K562 (cell line): ENCODE measurements around the gene MRPL28. TPM values are rescaled to one million over a fixed set of nuclear protein-coding genes. Genes with fewer than 3 reads are reported as not detected.

ENCODE experiments used
- ATAC-seq: fragments of 200-7000 bp; cut with Tn5 transposase; 3 replicates; pipeline ENCODE4 v1.9.1; 2020; ENCODE audit warnings: moderate library complexity
- BruUV-seq: library from RNA; stranded (reverse); fragments of 400-500 nt; replicated peaks from 2 replicates; lab custom pipeline; 2021; lab: Mats Ljungman, UMichigan
- CTCF ChIA-PET: fragments of 300-600 bp; formaldehyde crosslinking; extraction: SDS; loops from one replicate; lab custom pipeline; 2021; ENCODE audit warnings: low intra/inter-chr PET ratio; lab: Yijun Ruan, JAX
- POLR2A ChIA-PET: fragments of 300-600, 350-650 bp; sonication (Branson Sonifier 250); formaldehyde crosslinking; extraction: SDS; loops from one replicate; lab custom pipeline; 2021; ENCODE audit warnings: antibody characterized with exemption, inconsistent platforms; lab: Yijun Ruan, JAX
- DNase-seq, 4 experiments: peaks; one replicate each; pipeline versions ENCODE4 v3.0.0 to v3.0.0-alpha.2; 2011 to 2018; ENCODE audit warnings: low spot score in 3 of 4, mixed read lengths in 3 of 4; ENCODE audit errors: extremely low read depth in 1 of 4
- FAIRE-seq: peaks from 2 replicates; lab custom pipeline; 2011; peaks lifted over from hg19 to GRCh38; lab: Jason Lieb, UNC
- H2AFZ ChIP-seq: 2 replicates; pipeline ENCODE4 v1.6.0; 2011; ENCODE audit warnings: low read depth, low read length, control low read depth, inconsistent platforms
- H3K27ac ChIP-seq: fragments of 200-600 bp; 3 replicates; pipeline ENCODE4 v1.8.0; 2011; ENCODE audit warnings: low read depth, mild to moderate bottlenecking, control low read depth, inconsistent platforms, low read length, moderate library complexity, mixed read lengths; ENCODE audit errors: extremely low read depth
- H3K27me3 ChIP-seq, 2 experiments: fragments of 300-600 bp in 1 of 2; 2 replicates in 1 of 2; 3 replicates in 1 of 2; pipeline versions ENCODE4 v1.6.0 to v1.8.0; 2011; ENCODE audit warnings: inconsistent platforms in 2 of 2, low read length in 2 of 2, mild to moderate bottlenecking in 1 of 2, mixed read lengths in 1 of 2, moderate library complexity in 1 of 2; ENCODE audit not compliant: control insufficient read depth in 2 of 2, insufficient read depth in 2 of 2
- H3K36me3 ChIP-seq: fragments of 300-600 bp; 3 replicates; pipeline ENCODE4 v1.8.0; 2011; ENCODE audit warnings: mild to moderate bottlenecking, low read length, inconsistent platforms; ENCODE audit not compliant: control insufficient read depth, insufficient read depth
- H3K4me1 ChIP-seq, 2 experiments: fragments of 200-600 bp in 1 of 2; replicated peaks in 1 of 2; 2 replicates in 1 of 2; 3 replicates in 1 of 2; pipeline versions ENCODE4 v1.5.1 to v1.8.0; 2011; ENCODE audit warnings: inconsistent platforms in 2 of 2, low read length in 2 of 2, mild to moderate bottlenecking in 1 of 2, mixed read lengths in 1 of 2, moderate library complexity in 1 of 2; ENCODE audit not compliant: control insufficient read depth in 2 of 2, insufficient read depth in 2 of 2
- H3K4me2 ChIP-seq: 2 replicates; pipeline ENCODE4 v1.6.1; 2011; ENCODE audit warnings: low read length, control low read depth, inconsistent platforms, mixed read lengths; ENCODE audit not compliant: insufficient read depth
- H3K4me3 ChIP-seq: fragments of 200-600 bp; sonication (generic), shearing (Covaris generic); 2 replicates; pipeline ENCODE4 v1.5.1; 2016; ENCODE audit warnings: control low read depth, inconsistent platforms
- H3K79me2 ChIP-seq: fragments of 200-600 bp; 3 replicates; pipeline ENCODE4 v1.8.0; 2011; ENCODE audit warnings: low read length, inconsistent platforms; ENCODE audit not compliant: control insufficient read depth, insufficient read depth
- H3K9ac ChIP-seq, 2 experiments: 2 replicates each; pipeline versions ENCODE4 v1.6.0 to v1.6.1; 2011; ENCODE audit warnings: low read depth in 2 of 2, low read length in 2 of 2, control low read depth in 1 of 2, inconsistent platforms in 1 of 2, mild to moderate bottlenecking in 1 of 2, mixed read lengths in 1 of 2; ENCODE audit not compliant: insufficient read depth in 1 of 2
- H3K9me1 ChIP-seq: one replicate; pipeline ENCODE4 v1.6.0; 2011; ENCODE audit warnings: inconsistent platforms, mild to moderate bottlenecking, low read length, moderate library complexity; ENCODE audit not compliant: control insufficient read depth, insufficient read depth
- H3K9me3 ChIP-seq: replicated peaks from 2 replicates; pipeline ENCODE4 v1.5.1; 2011; ENCODE audit warnings: low read depth, low read length, inconsistent platforms; ENCODE audit not compliant: control insufficient read depth, insufficient read depth
- H4K20me1 ChIP-seq: replicated peaks from 2 replicates; pipeline ENCODE4 v1.6.1; 2011; ENCODE audit warnings: low read length, inconsistent platforms, mixed read lengths; ENCODE audit not compliant: control insufficient read depth, insufficient read depth
- AFF4 ChIP-seq: sonication (generic); formaldehyde crosslinking; IDR thresholded peaks from 2 replicates; pipeline ENCODE4 v1.8.0; 2023; ENCODE audit warnings: mild to moderate bottlenecking, missing genetic modification reagents
- CEBPG ChIP-seq, 3 experiments: fragments of 200-800 bp in 1 of 3; sonication (Bioruptor generic) in 1 of 3; sonication (generic) in 1 of 3; formaldehyde crosslinking in 1 of 3; IDR thresholded peaks in 2 of 3; conservative IDR thresholded peaks in 1 of 3; 2 replicates each; pipeline versions ENCODE4 v1.6.1 to v1.8.0; 2016 to 2022; ENCODE audit warnings: missing compliant biosample characterization in 2 of 3, missing genetic modification characterization in 2 of 3, mild to moderate bottlenecking in 1 of 3, missing genetic modification reagents in 1 of 3
- IRF2 ChIP-seq: sonication (generic); formaldehyde crosslinking; IDR thresholded peaks from 2 replicates; pipeline ENCODE4 v1.8.1; 2022; ENCODE audit warnings: mild to moderate bottlenecking, missing genetic modification reagents
- MECOM ChIP-seq: fragments of 250-450 bp; sonication (Bioruptor Pico); IDR thresholded peaks from 2 replicates; pipeline ENCODE4 v1.8.0; 2022; ENCODE audit warnings: inconsistent platforms
- MNT ChIP-seq, 2 experiments: fragments of 450-650 bp; conservative IDR thresholded peaks; 2 replicates each; pipeline ENCODE4 v1.6.1; 2017; ENCODE audit warnings: mild to moderate bottlenecking in 2 of 2, moderate library complexity in 2 of 2
- SAP30 ChIP-seq: fragments of 200-600 bp; sonication (generic); IDR thresholded peaks from 2 replicates; pipeline ENCODE4 v1.6.1; 2012; ENCODE audit warnings: borderline replicate concordance, low read depth, mild to moderate bottlenecking, moderate library complexity, low read length, control low read depth, inconsistent platforms; ENCODE audit not compliant: insufficient read depth, poor library complexity, severe bottlenecking
- TARDBP ChIP-seq: fragments of 450-650 bp; IDR thresholded peaks from 2 replicates; pipeline ENCODE4 v1.6.1; 2016
- ZBTB17 ChIP-seq: fragments of 450-650 bp; formaldehyde crosslinking; IDR thresholded peaks from 2 replicates; pipeline ENCODE4 v1.4.0; 2020; ENCODE audit warnings: mild to moderate bottlenecking
- ZC3H11A ChIP-seq: IDR thresholded peaks from 2 replicates; pipeline ENCODE4 v1.6.1; 2012; ENCODE audit warnings: low read depth, low read length, improper control_type of control experiment
- ZNF133 ChIP-seq: fragments of 250-450 bp; sonication (Bioruptor Pico); IDR thresholded peaks from 2 replicates; pipeline ENCODE4 v1.4.0; 2020; ENCODE audit warnings: mild to moderate bottlenecking
- ZNF584 ChIP-seq: fragments of 200-800 bp; sonication (Bioruptor generic); IDR thresholded peaks from 2 replicates; pipeline ENCODE4 v1.6.1; 2016; ENCODE audit warnings: low read depth, mild to moderate bottlenecking, missing genetic modification characterization, missing compliant biosample characterization
- WGBS: fragments of 100-300 bp; shearing (Covaris generic); methylation state at CpG from one replicate; pipeline ENCODE4 v1.1.6; 2016; ENCODE audit warnings: low coverage, mixed read lengths; ENCODE audit not compliant: insufficient coverage; ENCODE audit errors: missing lambda C conversion rate; 5-methylcytosine and 5-hydroxymethylcytosine counted together
- in situ Hi-C: fragments of 300-500 bp; cut with MboI; formaldehyde crosslinking; loops from 4 replicates; pipeline ENCODE4 v1.15.0; 2018; ENCODE audit warnings: inconsistent platforms, mixed read lengths
- intact Hi-C: fragments of 100-400 bp; cut with micrococcal nuclease; formaldehyde crosslinking; loops from 2 replicates; pipeline ENCODE4 v1.14.2; 2022
- polyA plus RNA-seq, 8 experiments: library from polyadenylated mRNA; depleted of rRNA in 4 of 8; stranded (reverse) in 5 of 8; unstranded in 3 of 8; fragments of >200 nt; fragmentation: Nextera tagmentation in 2 of 8; fragmentation: Illumina TruSeq in 1 of 8; extraction: Ambion mirVana in 2 of 8; extraction: Trizol in 1 of 8; gene quantifications; 2 replicates each; pipeline versions ENCODE4 v1.2.1 to v1.2.3, GENCODE V29; 2011 to 2014; ENCODE audit warnings: inconsistent platforms in 1 of 8, missing spikeins in 1 of 8
- total RNA-seq, 7 experiments: library from RNA; depleted of rRNA in 6 of 7; stranded (reverse); fragments of >200 nt in 6 of 7; fragmentation: Illumina TruSeq in 2 of 7; extraction: Trizol in 2 of 7; gene quantifications; 2 replicates each; pipeline versions ENCODE4 v1.2.1 to v1.2.3, GENCODE V29; 2011 to 2021; ENCODE audit warnings: low replicate concordance in 1 of 7
- TF ChIP-seq, protein P1 (sequence below): fragments of 450-650 bp; formaldehyde crosslinking; conservative IDR thresholded peaks from 2 replicates; pipeline ENCODE4 v1.4.0; 2022; ENCODE audit warnings: mild to moderate bottlenecking, missing genetic modification characterization

Gene MRPL28
- total and polyA plus RNA-seq, 9 of the 15 experiments (the other 6 are each of a cell fraction or from before 2014, with no cell fraction given): 2.5 to 323 (median 175) TPM

- Histone ChIP-seq H3K9me1 (no peaks in the 10 kb centered on the region), H3K27ac (peak overlapping the region; percentile 52), H4K20me1 (no peaks in the 10 kb centered on the region), H3K9me3 (no peaks in the 10 kb centered on the region), H3K27me3 (no peaks in the 10 kb centered on the region), H3K4me1 (peaks cover 15 to 47% of the 10 kb centered on the region in 2 experiments), H3K4me2 (peak overlapping the region; percentile 49), H3K36me3 (peaks cover 3% of the 10 kb centered on the region; the same call in 1 of the 3 replicates), H3K4me3 (no peak overlapping the region), H2AFZ (peak overlapping the region; percentile 84), H3K9ac (peak overlapping the region; percentile 51 to 89), H3K79me2 (peaks cover 11% of the 10 kb centered on the region; the same call in 2 of the 3 replicates)
- intact Hi-C loops: no loop called here
- in situ Hi-C loops: no loop called here
- WGBS: 29% methylated on average over 24 of the region's 27 CpGs
- peak in 3 of 4 experiments; percentile 48 to 73 (median 49) for DNase-seq
- CTCF ChIA-PET: no interaction called here
- no peak for ATAC-seq
- POLR2A ChIA-PET: interaction anchor here (0.5 to 1.0 kb wide), 5 partner anchors 11 to 343 kb away, joined by 3 to 5 read pairs (median 3); no protein-coding TSS in a partner anchor
- no TSS peak for BruUV-seq
- FAIRE-seq: peak; percentile 79
- no peak for TF ChIP-seq CEBPG (CRISPR knock-in tag; IDR thresholded peaks at IDR 0.05)
- TF ChIP-seq CEBPG (tag; conservative IDR thresholded peaks at IDR 0.05 in 1 of 2, IDR thresholded peaks at IDR 0.05 in 1 of 2): peak; percentile 55 to 63; a peak in 3 of 4 replicates
- peak; percentile 39 for TF ChIP-seq SAP30
- peak; percentile 64 to 81 for TF ChIP-seq MNT (conservative IDR thresholded peaks at IDR 0.05)
- no peak for TF ChIP-seq IRF2 (CRISPR knock-in tag)
- no peak for TF ChIP-seq ZBTB17 (CRISPR knock-in tag)
- TF ChIP-seq AFF4: no peak
- TF ChIP-seq, protein P1, sequence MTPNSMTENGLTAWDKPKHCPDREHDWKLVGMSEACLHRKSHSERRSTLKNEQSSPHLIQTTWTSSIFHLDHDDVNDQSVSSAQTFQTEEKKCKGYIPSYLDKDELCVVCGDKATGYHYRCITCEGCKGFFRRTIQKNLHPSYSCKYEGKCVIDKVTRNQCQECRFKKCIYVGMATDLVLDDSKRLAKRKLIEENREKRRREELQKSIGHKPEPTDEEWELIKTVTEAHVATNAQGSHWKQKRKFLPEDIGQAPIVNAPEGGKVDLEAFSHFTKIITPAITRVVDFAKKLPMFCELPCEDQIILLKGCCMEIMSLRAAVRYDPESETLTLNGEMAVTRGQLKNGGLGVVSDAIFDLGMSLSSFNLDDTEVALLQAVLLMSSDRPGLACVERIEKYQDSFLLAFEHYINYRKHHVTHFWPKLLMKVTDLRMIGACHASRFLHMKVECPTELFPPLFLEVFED (CRISPR knock-in tag): no peak
- no peak for TF ChIP-seq TARDBP
- no peak for TF ChIP-seq ZNF584 (CRISPR knock-in tag)
- TF ChIP-seq MECOM (CRISPR knock-in tag): 0 out of 2 replicates have a peak, but pooled peaks have one; percentile 50
- no peak for TF ChIP-seq ZC3H11A
- TF ChIP-seq ZNF133 (CRISPR knock-in tag): no peak
These were observed 35.5 kb upstream of the MRPL28 start for GRCh38 chr16:405548-406506.
